ENCODE data around the gene LIMK1. TPM values are rescaled to one million over a fixed set of nuclear protein-coding genes. Genes with fewer than 3 reads are reported as not detected.

Gene LIMK1
- total RNA-seq, 1 experiment from 2014 or later: 63.8 TPM

DNA sequence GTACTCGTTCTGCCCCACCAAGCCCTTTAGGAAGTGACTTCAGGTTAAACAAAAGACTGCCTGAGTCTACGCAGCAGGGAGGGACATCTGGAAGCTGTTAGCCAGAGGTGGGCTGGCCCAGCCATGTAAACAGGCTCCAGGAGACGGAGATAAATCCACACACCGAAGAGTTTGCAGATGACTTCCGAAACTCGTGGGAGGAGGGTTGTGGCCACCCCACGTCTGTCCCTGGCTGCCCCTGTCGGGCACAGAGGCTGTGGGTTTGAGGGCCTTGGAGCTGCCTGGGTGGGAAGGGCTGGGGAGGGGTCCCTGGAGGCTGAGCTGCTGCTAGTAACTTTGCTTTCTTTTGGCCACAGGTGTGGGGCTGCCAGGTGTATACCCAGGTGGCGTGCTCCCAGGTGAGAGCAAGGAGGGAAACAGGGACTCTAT lies 40.1 kb upstream of the LIMK1 start:
- Mint-ChIP-seq H3K9me3 (no peaks in the 10 kb centered on the region), H3K4me3 (peak overlapping the region in 1 of 2 experiments; percentile 41; a peak in 3 of 5 replicates), H3K4me1 (peaks cover 30 to 43% of the 10 kb centered on the region in 2 experiments), H3K36me3 (ENCODE audit: insufficient read depth in 1 of 3, low read depth in 3 of 3) (no peaks in the 10 kb centered on the region), H3K27me3 (ENCODE audit: low read depth) (no peaks in the 10 kb centered on the region), H3K27ac (peak overlapping the region in 2 of 3 experiments; percentile 75 to 96; a peak in 5 of 7 replicates)
- H2BK20ac ChIP-seq (ENCODE audit: low read depth, low read length, poor library complexity, severe bottlenecking): no peak overlapping the region
- no peak overlapping the region for H3K4me2 ChIP-seq (ENCODE audit: insufficient read depth, insufficient read length, low read length)
- no peaks in the 10 kb centered on the region for H3K27me3 ChIP-seq (ENCODE audit: insufficient read depth, low read length)
- H3K79me2 ChIP-seq (ENCODE audit: insufficient read depth, low read length): no peaks in the 10 kb centered on the region
- no peak overlapping the region for H3K23ac ChIP-seq (ENCODE audit: insufficient read length, low read depth, low read length)
- H3K27ac ChIP-seq (ENCODE audit: insufficient read length, low read depth, low read length): no peak overlapping the region
- no peak overlapping the region for H4K91ac ChIP-seq (ENCODE audit: insufficient read length, low read depth, low read length)
- H3K4ac ChIP-seq (ENCODE audit: low read depth, low read length): no peak overlapping the region
- H2BK120ac ChIP-seq (ENCODE audit: low read depth, low read length, poor library complexity, severe bottlenecking): no peak overlapping the region
- H3K14ac ChIP-seq (ENCODE audit: insufficient read depth, low read length): no peak overlapping the region
- no peak overlapping the region for H3T11ph ChIP-seq (ENCODE audit: low read length)
- H2AFZ ChIP-seq (ENCODE audit: low read length): no peak overlapping the region
- no peak overlapping the region for H4K8ac ChIP-seq (replicated peaks; ENCODE audit: insufficient read length, low read depth, low read length)
- H3K4me1 ChIP-seq (ENCODE audit: insufficient read depth, low read length): no peaks in the 10 kb centered on the region; the same call in 1 of the 2 replicates
- no peak overlapping the region for H2BK5ac ChIP-seq (ENCODE audit: insufficient read length, low read length)
- no peak for TF ChIP-seq CTCF (conservative IDR thresholded peaks at IDR 0.05)
- H3K79me1 ChIP-seq (ENCODE audit: insufficient read depth, low read depth, low read length, poor library complexity, severe bottlenecking): no peaks in the 10 kb centered on the region
- DNase-seq: peak; percentile 78
- H4K20me1 ChIP-seq (ENCODE audit: control insufficient read depth, insufficient read depth, insufficient read length): no peaks in the 10 kb centered on the region
- H3K9ac ChIP-seq (ENCODE audit: extremely low read depth, insufficient read length, low read length): no peak overlapping the region
- H3K18ac ChIP-seq (ENCODE audit: insufficient read length, low read depth, low read length): no peak overlapping the region
- no peak overlapping the region for H4K5ac ChIP-seq (ENCODE audit: insufficient read length, low read depth, low read length)
- H3K9me3 ChIP-seq (ENCODE audit: control insufficient read depth, low read depth, low read length): no peaks in the 10 kb centered on the region
- no peak overlapping the region for H2BK12ac ChIP-seq (ENCODE audit: insufficient read length, low read depth, low read length)
- no peak overlapping the region for H2BK15ac ChIP-seq (ENCODE audit: low read depth, low read length)
- H3K23me2 ChIP-seq (ENCODE audit: insufficient read length, low read depth, low read length, poor library complexity, severe bottlenecking): no peaks in the 10 kb centered on the region
- no peak overlapping the region for H3K56ac ChIP-seq (ENCODE audit: insufficient read length, low read depth, low read length)
- H2AK5ac ChIP-seq (ENCODE audit: insufficient read length, low read length): no peak overlapping the region
- WGBS (ENCODE audit: extremely low coverage, insufficient read length, low lambda C conversion rate): no CpG with 5 or more reads among the region's 9 CpGs
